Measurements from ENCODE around the gene HDAC2. TPM values are rescaled to one million over a fixed set of nuclear protein-coding genes. Genes with fewer than 3 reads are reported as not detected.
"Not testable (repeated sequence)": the region's sequence is repeated elsewhere in the genome, so short reads cannot be mapped to it uniquely, and the experiment has no call there.

The HDAC2 gene
- total and polyA plus RNA-seq, 12 donors, result 35.5 to 125 (median 54.3) TPM

DNA sequence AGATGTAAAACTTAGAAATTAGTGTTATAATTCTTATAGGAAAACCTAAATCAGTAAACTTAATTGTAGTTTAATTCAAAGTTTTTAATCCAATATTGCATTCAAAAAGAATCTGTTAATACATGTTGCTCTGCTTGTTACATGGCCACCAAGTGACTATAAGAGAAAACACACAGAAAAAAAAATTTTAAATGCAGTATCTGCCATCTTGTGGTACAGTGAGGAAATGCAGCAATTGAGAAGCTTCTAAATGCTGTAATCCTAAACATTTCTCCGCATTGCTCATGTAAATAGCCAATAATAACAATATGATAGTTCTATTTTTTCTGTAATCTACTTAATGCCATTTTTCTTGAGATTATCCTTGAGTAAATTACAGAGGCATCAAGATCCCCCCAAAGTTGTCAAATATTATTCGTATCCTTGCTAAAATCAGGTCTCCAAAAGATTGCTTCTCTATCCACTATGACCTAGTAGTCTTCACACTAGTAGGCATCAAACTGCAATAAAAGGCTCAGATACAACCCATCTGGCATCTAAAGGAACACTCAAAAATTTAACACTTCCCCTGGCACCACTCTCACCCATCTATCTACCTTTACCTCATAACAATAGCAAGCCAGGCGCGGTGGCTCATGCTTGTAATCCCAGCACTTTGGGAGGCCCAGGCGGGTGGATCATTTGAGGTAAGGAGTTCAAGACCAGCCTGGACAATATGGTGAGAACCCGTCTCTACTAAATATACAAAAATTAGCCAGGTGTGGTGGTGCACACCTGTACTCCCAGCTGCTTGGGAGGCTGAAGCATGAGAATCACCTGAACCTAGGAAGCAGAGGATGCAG, 34.6 kb downstream of the HDAC2 start:
- Histone ChIP-seq H3K27ac (no peak overlapping the region), H3K9me3 (replicated peaks in 1 of 3) (no peaks in the 10 kb centered on the region), H3K4me3 (no peak overlapping the region), H3K27me3 (no peaks in the 10 kb centered on the region), H3K36me3 (replicated peaks in 1 of 2) (peaks cover 0 to 9% of the 10 kb centered on the region in 2 donors), H3K4me1 (replicated peaks in 1 of 2) (no peaks in the 10 kb centered on the region)
- intact Hi-C loops (cut with DNase I), result no loop called here
- DNase-seq, result no peak
- TF ChIP-seq POLR2A (IDR thresholded peaks at IDR 0.05), result no peak
- TF ChIP-seq, protein P1, sequence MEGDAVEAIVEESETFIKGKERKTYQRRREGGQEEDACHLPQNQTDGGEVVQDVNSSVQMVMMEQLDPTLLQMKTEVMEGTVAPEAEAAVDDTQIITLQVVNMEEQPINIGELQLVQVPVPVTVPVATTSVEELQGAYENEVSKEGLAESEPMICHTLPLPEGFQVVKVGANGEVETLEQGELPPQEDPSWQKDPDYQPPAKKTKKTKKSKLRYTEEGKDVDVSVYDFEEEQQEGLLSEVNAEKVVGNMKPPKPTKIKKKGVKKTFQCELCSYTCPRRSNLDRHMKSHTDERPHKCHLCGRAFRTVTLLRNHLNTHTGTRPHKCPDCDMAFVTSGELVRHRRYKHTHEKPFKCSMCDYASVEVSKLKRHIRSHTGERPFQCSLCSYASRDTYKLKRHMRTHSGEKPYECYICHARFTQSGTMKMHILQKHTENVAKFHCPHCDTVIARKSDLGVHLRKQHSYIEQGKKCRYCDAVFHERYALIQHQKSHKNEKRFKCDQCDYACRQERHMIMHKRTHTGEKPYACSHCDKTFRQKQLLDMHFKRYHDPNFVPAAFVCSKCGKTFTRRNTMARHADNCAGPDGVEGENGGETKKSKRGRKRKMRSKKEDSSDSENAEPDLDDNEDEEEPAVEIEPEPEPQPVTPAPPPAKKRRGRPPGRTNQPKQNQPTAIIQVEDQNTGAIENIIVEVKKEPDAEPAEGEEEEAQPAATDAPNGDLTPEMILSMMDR (IDR thresholded peaks at IDR 0.05), result peak; percentile 55 to 74 (median 70)
- 84 to 87% (median 86%) methylated on average over 6 of the region's 6 CpGs for WGBS, 4 donors

DNA sequence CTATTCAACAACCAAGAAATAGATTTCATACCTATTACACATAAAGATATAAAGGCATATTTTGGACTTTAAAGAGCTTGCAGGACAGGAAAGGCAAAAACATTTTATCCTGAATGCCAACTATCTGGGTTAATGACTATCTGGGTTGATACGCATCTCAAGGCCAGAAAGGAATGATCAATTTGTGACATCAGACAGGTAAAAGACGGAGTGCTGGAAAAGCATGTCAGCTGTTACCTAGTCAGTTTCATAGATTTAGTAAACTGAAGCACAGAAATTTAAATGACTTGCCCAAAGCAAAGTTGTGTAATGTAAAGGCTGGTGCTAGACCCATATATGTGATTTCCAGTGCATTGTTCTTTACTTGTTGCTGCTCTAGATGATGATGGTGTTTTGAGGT, 36.8 kb downstream of the HDAC2 start:
- TF ChIP-seq, protein P1 (IDR thresholded peaks at IDR 0.05), result no peak
- Histone ChIP-seq H3K4me3 (no peak overlapping the region), H3K9me3 (replicated peaks in 1 of 3) (peaks cover 0 to 12% (median 0%) of the 10 kb centered on the region in 3 donors), H3K27me3 (no peaks in the 10 kb centered on the region), H3K27ac (no peak overlapping the region), H3K4me1 (replicated peaks in 1 of 2) (no peaks in the 10 kb centered on the region), H3K36me3 (replicated peaks in 1 of 2) (no peaks in the 10 kb centered on the region)
- 67 to 80% (median 76%) methylated on average over 2 of the region's 2 CpGs for WGBS, 4 donors
- intact Hi-C loops (cut with DNase I), result no loop called here
- no peak for DNase-seq

DNA sequence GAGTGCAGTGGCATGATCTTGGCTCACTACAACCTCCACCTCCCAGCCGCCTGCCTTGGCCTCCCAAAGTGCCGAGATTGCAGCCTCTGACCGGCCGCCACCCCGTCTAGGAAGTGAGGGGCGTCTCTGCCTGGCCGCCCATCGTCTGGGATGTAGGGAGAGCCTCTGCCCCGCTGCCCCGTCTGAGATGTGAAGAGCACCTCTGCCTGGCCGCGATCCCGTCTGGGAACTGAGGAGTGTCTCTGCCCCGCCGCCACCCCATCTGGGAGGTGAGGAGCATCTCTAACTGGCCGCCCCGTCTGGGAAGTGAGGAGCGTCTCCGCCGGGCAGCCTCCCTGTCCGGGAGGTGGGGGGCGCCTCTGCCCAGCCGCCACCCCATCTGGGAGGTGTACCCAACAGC, 39.0 kb downstream of the HDAC2 start:
- DNase-seq; H3K27ac ChIP-seq; intact Hi-C loops (cut with DNase I); H3K4me3 ChIP-seq; H3K27me3 ChIP-seq; H3K4me1 ChIP-seq (replicated peaks in 1 of 2); H3K36me3 ChIP-seq (replicated peaks in 1 of 2): not testable (repeated sequence)
- WGBS, 4 donors, result 92 to 99% (median 93%) methylated on average over 19 to 23 of the region's 23 CpGs
- peaks cover 0 to 12% (median 0%) of the 10 kb centered on the region in 3 donors for H3K9me3 ChIP-seq (replicated peaks in 1 of 3)

DNA sequence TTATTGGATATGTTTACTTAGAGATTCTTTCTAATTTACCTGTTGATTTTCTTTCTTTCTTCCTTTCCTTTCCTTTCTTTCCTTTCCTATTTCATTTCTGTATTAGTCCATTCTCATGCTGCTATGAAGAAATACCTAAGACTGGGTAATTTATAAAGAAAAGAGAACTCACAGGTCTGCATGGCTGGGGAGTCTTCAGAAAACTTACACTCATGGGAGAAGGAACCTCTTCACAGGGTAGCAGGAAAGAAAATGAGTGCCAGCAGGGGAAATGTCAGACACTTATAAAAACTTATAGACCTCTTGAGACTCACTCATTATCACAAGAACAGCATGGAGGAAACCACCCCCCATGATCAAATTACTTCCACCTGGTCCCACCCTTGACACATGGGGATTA, 40.8 kb downstream of the HDAC2 start:
- no peaks in the 10 kb centered on the region for H3K27me3 ChIP-seq
- peaks cover 0 to 12% (median 0%) of the 10 kb centered on the region in 3 donors for H3K9me3 ChIP-seq (replicated peaks in 1 of 3)
- no peaks in the 10 kb centered on the region for H3K36me3 ChIP-seq (replicated peaks in 1 of 2)
- H3K4me1 ChIP-seq (replicated peaks in 1 of 2), result no peaks in the 10 kb centered on the region
- no peak overlapping the region for H3K4me3 ChIP-seq
- DNase-seq, result no peak
- intact Hi-C loops (cut with DNase I), result no loop called here
- TF ChIP-seq POLR2A (IDR thresholded peaks at IDR 0.05), result no peak
- TF ChIP-seq, protein P1 (IDR thresholded peaks at IDR 0.05), result no peak
- no peak overlapping the region for H3K27ac ChIP-seq

DNA sequence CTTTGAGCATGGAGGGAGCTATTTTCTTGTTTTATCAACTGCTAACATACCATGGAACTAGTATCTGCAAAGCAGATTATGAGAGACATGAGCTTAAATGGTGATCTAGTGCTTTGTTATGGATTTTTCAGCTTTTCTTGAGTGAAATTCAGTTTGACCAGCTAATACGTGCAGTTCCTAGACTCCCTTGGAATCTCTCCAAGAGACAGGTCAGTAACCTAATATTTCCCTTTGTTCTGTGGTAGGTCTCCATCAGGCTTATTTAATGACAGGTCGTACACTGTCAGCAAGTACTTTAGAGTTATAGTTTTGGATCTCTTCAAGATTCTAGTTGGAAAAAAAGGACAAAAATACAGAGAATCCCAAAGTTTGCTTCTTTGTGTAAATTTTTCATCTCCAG, 43.9 kb downstream of the HDAC2 start:
- Histone ChIP-seq H3K4me1 (replicated peaks in 1 of 2) (no peaks in the 10 kb centered on the region), H3K27me3 (no peaks in the 10 kb centered on the region), H3K27ac (no peak overlapping the region), H3K4me3 (no peak overlapping the region), H3K9me3 (replicated peaks in 1 of 3) (peaks cover 0 to 12% (median 0%) of the 10 kb centered on the region in 3 donors), H3K36me3 (replicated peaks in 1 of 2) (no peaks in the 10 kb centered on the region)
- WGBS, 4 donors, result 24 to 41% (median 33%) methylated on average over 2 of the region's 2 CpGs
- TF ChIP-seq POLR2A (IDR thresholded peaks at IDR 0.05), result no peak
- intact Hi-C loops (cut with DNase I), result no loop called here
- no peak for DNase-seq

All from adrenal gland (tissue), 12 donors.